ENCODE data around the gene EIF4B. TPM values are rescaled to one million over a fixed set of nuclear protein-coding genes. Genes with fewer than 3 reads are reported as not detected.
A peak's percentile ranks its signal among the peaks of the same experiment; 100 is the strongest.

The EIF4B gene
- polyA plus RNA-seq, 1 of the 3 experiments (the other 2 are of a cell fraction): 267 TPM

- no peak overlapping the region for H3K4me2 ChIP-seq
- H3K9me3 ChIP-seq: no peaks in the 10 kb centered on the region
- no peak overlapping the region for H3K9ac ChIP-seq
- no peaks in the 10 kb centered on the region for H3K79me2 ChIP-seq (ENCODE audit: insufficient read depth)
- TF ChIP-seq POLR2AphosphoS5 (IDR thresholded peaks at IDR 0.05; ENCODE audit: low read depth, low read length) (peak; percentile 28), TEAD4 (IDR thresholded peaks at IDR 0.05; ENCODE audit: borderline replicate concordance, insufficient read depth) (no peak)
- H4K20me1 ChIP-seq (ENCODE audit: insufficient read depth): no peaks in the 10 kb centered on the region
- WGBS (ENCODE audit: low lambda C conversion rate): 83% methylated on average over 3 of the region's 5 CpGs
- H3K36me3 ChIP-seq (replicated peaks in 1 of 2; ENCODE audit: control insufficient read depth in 1 of 2, insufficient read depth in 2 of 2, low read length in 1 of 2): peaks cover 24 to 41% of the 10 kb centered on the region in 2 experiments
- peaks cover 5 to 22% of the 10 kb centered on the region in 2 experiments; a peak in 3 of 4 replicates for H3K4me1 ChIP-seq (ENCODE audit: control insufficient read depth in 1 of 2, insufficient read depth in 2 of 2, low read depth in 1 of 2, low read length in 1 of 2)
- peaks cover 37% of the 10 kb centered on the region for H3F3A ChIP-seq (replicated peaks; ENCODE audit: insufficient read depth)
- H2AFZ ChIP-seq (ENCODE audit: low read depth): no peak overlapping the region
- CTCF ChIA-PET: interaction anchor here (1.0 to 14.5 kb wide), 7 partner anchors 10 to 226 kb away, joined by 3 to 385 read pairs (median 7); partner anchors contain the start of genes IGFBP6, SOAT2 and TNS2
- H3K27ac ChIP-seq (ENCODE audit: low read depth in 2 of 2, low read length in 1 of 2): no peak overlapping the region; a peak in 1 of 4 replicates
- POLR2A ChIA-PET: interaction anchor here (1.0 to 1.6 kb wide), 2 partner anchors 13 to 16 kb away, joined by 3 to 6 read pairs; no protein-coding TSS in a partner anchor
- no peaks in the 10 kb centered on the region for H3K27me3 ChIP-seq (ENCODE audit: insufficient read depth)
- no peak overlapping the region for H3K4me3 ChIP-seq (ENCODE audit: low read depth in 2 of 2, low read length in 1 of 2)
- DNase-seq: no peak
- no peaks in the 10 kb centered on the region for H3K9me2 ChIP-seq
Observed at GRCh38 chr12:53061404-53062010, 55.3 kb downstream of the EIF4B start.

- peaks cover 41% of the 10 kb centered on the region for H3F3A ChIP-seq (replicated peaks; ENCODE audit: insufficient read depth)
- 80% methylated on average over 19 of the region's 20 CpGs for WGBS (ENCODE audit: low lambda C conversion rate)
- H2AFZ ChIP-seq (ENCODE audit: low read depth): no peak overlapping the region
- H3K4me2 ChIP-seq: no peak overlapping the region
- POLR2A ChIA-PET: interaction anchor here (1.0 kb wide), 1 partner anchor 17 kb away, joined by 3 read pairs; the partner anchor contains the start of gene SPRYD3
- H3K79me2 ChIP-seq (ENCODE audit: insufficient read depth): no peaks in the 10 kb centered on the region
- H3K9ac ChIP-seq: no peak overlapping the region
- no peak overlapping the region for H3K4me3 ChIP-seq (ENCODE audit: low read depth in 2 of 2, low read length in 1 of 2)
- no peaks in the 10 kb centered on the region for H3K27me3 ChIP-seq (ENCODE audit: insufficient read depth)
- peaks cover 17 to 41% of the 10 kb centered on the region in 2 experiments for H3K36me3 ChIP-seq (replicated peaks in 1 of 2; ENCODE audit: control insufficient read depth in 1 of 2, insufficient read depth in 2 of 2, low read length in 1 of 2)
- TF ChIP-seq POLR2AphosphoS5 (IDR thresholded peaks at IDR 0.05; ENCODE audit: low read depth, low read length): no peak
- no peak for TF ChIP-seq REST (IDR thresholded peaks at IDR 0.05; ENCODE audit: low read depth, low read length)
- no peak for TF ChIP-seq MXI1 (IDR thresholded peaks at IDR 0.05; ENCODE audit: low read depth, low read length)
- no peak for TF ChIP-seq TAF1 (IDR thresholded peaks at IDR 0.05; ENCODE audit: borderline replicate concordance, low read depth, low read length)
- H3K9me3 ChIP-seq: no peaks in the 10 kb centered on the region
- DNase-seq: no peak
- H3K9me2 ChIP-seq: no peaks in the 10 kb centered on the region
- CTCF ChIA-PET: interaction anchor here (0.9 to 14.5 kb wide), 8 partner anchors 11 to 227 kb away, joined by 3 to 385 read pairs (median 6); partner anchors contain the start of genes IGFBP6, SOAT2 and TNS2
- no peak overlapping the region for H3K27ac ChIP-seq (ENCODE audit: low read depth in 2 of 2, low read length in 1 of 2)
- H3K4me1 ChIP-seq (ENCODE audit: control insufficient read depth in 1 of 2, insufficient read depth in 2 of 2, low read depth in 1 of 2, low read length in 1 of 2): peaks cover 12 to 22% of the 10 kb centered on the region in 2 experiments; a peak in 3 of 4 replicates
- no peaks in the 10 kb centered on the region for H4K20me1 ChIP-seq (ENCODE audit: insufficient read depth)
Observed at GRCh38 chr12:53062011-53062961, 56.0 kb downstream of the EIF4B start.
